COR-L47 (cell line): Measurements from ENCODE around the gene APOM.

Experiments
- DNase-seq: peaks from one replicate; lab custom pipeline; 2025; lab: John Stamatoyannopoulos, UW

Gene APOM

GRCh38 chr6:31705931-31706330, 50.2 kb downstream of the APOM start:
- DNase-seq = no peak

- no peak for DNase-seq
Observed at GRCh38 chr6:31706599-31706998, 50.9 kb downstream of the APOM start, which contains the start of gene LY6G6F. TSS of gene LY6G6F (plus strand) at chr6:31706866. CDS start at chr6:31706907, 41 bp downstream.

- no peak for DNase-seq
Observed at GRCh38 chr6:31707701-31708100, 52.0 kb downstream of the APOM start.
